ENCODE measurements around the gene ZNF683.
"Not testable (repeated sequence)": the region's sequence is repeated elsewhere in the genome, so short reads cannot be mapped to it uniquely, and the experiment has no call there.

Gene ZNF683

GRCh38 chr1:26338670-26339069, 33.9 kb downstream of the ZNF683 start:
- no peaks in the 10 kb centered on the region for H3K9me3 Mint-ChIP-seq
- peaks cover 10% of the 10 kb centered on the region for H3K4me1 Mint-ChIP-seq
- no peaks in the 10 kb centered on the region for H3K27me3 Mint-ChIP-seq
- H3K4me3 Mint-ChIP-seq, result no peak overlapping the region
- H3K36me3 Mint-ChIP-seq, result no peaks in the 10 kb centered on the region
- H3K27ac Mint-ChIP-seq, result no peak overlapping the region

DNA sequence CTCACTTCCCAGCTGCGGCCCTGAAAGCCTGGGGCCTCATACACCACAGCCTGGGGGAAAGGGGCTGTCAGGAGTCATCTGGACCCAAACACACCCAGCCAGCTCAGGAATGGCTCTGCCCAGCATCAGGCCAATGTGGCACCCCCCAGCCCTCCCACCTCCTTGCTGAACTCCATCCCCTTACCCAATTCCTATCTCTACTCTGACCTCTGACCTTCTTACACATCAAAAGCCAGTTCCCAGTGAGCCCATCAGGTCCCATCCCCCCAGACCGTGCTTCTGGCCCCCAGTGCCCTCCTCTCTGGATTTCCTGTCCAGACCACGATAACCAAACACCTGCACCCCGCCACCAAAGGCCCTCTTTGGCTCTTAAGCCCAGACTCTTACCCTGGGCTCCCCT, 34.9 kb downstream of the ZNF683 start:
- Mint-ChIP-seq H3K27ac (peak overlapping the region; percentile 59), H3K4me1 (peaks cover 10% of the 10 kb centered on the region), H3K27me3 (no peaks in the 10 kb centered on the region), H3K4me3 (peak overlapping the region; percentile 39), H3K36me3 (no peaks in the 10 kb centered on the region), H3K9me3 (no peaks in the 10 kb centered on the region)

DNA sequence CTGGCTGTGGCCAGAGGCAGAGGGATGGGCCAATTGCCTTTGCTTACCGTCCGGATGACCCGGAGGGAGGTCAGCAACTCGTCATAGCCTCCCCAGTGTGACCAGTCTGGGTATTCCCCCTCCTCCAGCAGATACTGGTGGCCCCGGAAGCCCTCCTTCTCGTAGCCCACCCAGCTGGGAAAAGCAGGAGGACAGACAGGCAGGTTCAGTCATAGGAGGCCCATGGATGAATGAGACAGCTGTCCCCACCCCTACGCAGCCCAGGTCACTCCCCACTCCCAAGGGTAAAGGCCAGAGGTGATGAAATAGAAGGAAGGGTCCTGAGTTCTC, 35.4 kb downstream of the ZNF683 start:
- Mint-ChIP-seq H3K27ac (no peak overlapping the region), H3K27me3 (no peaks in the 10 kb centered on the region)

DNA sequence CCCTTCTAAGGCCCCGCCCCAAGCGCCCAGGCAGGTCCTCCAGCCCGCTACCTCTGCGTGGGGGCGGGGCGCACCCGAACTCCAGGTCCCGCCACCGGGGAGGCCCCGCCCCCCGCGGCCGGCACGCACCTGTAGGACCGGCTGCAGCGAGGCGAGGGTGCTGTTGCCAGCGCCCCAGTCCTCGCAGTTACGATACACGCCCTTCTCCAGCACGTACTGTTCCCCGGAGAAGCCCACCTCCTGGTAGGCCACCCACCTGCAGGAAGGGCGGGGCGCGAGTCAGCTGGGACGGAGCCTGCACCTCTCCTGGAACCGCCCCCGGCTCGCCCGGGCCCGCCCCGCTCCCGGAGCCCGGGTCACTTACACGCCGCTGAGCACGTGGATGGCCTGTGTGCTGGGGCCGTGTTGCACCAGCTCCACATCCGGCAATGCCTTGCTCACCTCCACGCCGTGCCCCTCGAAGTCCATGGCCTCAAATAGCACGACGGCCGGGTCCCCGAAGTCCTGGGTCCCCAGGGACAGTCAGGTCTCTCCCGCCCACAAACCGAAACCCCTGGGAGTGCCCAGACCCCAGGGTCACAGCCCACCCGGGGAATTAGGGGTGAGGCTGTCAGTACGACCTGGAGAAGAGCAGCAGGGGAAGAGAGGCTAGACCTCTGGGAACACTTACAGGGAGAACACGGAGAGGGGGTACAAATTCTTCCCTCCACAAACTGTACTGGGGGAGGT, 35.9 kb downstream of the ZNF683 start:
- H3K27me3 Mint-ChIP-seq, result no peaks in the 10 kb centered on the region
- no peaks in the 10 kb centered on the region for H3K9me3 Mint-ChIP-seq
- no peaks in the 10 kb centered on the region for H3K36me3 Mint-ChIP-seq
- H3K4me3 Mint-ChIP-seq, result peak overlapping the region; percentile 90
- H3K27ac Mint-ChIP-seq, result no peak overlapping the region
- peaks cover 10% of the 10 kb centered on the region for H3K4me1 Mint-ChIP-seq

More for the DNA sequence above, 35.4 kb downstream of the ZNF683 start:
- H3K9me3 Mint-ChIP-seq, result no peaks in the 10 kb centered on the region
- peaks cover 10% of the 10 kb centered on the region for H3K4me1 Mint-ChIP-seq
- H3K36me3 Mint-ChIP-seq, result no peaks in the 10 kb centered on the region
- H3K4me3 Mint-ChIP-seq, result peak overlapping the region; percentile 59

GRCh38 chr1:26335774-26336476, 36.6 kb downstream of the ZNF683 start:
- peak overlapping the region; percentile 90 for H3K4me3 Mint-ChIP-seq
- H3K36me3 Mint-ChIP-seq, result no peaks in the 10 kb centered on the region
- peak overlapping the region; percentile 4 for H3K27ac Mint-ChIP-seq
- H3K4me1 Mint-ChIP-seq, result peaks cover 10% of the 10 kb centered on the region
- H3K27me3 Mint-ChIP-seq, result no peaks in the 10 kb centered on the region
- no peaks in the 10 kb centered on the region for H3K9me3 Mint-ChIP-seq

DNA sequence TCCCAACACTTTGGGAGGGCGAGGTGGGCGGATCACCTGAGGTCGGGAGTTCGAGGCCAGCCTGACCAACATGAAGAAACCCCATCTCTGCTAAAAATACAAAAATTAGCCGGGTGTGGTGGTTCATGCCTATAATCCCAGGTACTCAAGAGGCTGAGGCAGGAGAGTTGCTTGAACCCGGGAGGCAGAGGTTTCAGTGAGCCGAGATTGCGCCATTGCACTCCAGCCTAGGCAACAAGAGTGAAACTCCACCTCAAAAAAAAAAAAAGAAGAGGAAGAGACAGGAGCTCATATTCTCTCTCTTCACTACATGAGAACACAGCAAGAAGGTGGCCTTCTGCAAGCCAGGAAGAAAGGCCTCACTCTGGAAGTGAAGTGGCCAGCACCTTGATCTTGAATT, 39.2 kb downstream of the ZNF683 start:
- not testable (repeated sequence) for H3K4me1 Mint-ChIP-seq, H3K4me3 Mint-ChIP-seq, H3K36me3 Mint-ChIP-seq, H3K27ac Mint-ChIP-seq, H3K9me3 Mint-ChIP-seq, H3K27me3 Mint-ChIP-seq

GRCh38 chr1:26330276-26330675, 42.3 kb downstream of the ZNF683 start:
- Mint-ChIP-seq H3K4me3 (no peak overlapping the region), H3K27me3 (no peaks in the 10 kb centered on the region), H3K4me1 (peaks cover under 1% of the 10 kb centered on the region), H3K9me3 (no peaks in the 10 kb centered on the region), H3K27ac (no peak overlapping the region), H3K36me3 (no peaks in the 10 kb centered on the region)

GRCh38 chr1:26329380-26329779, 43.2 kb downstream of the ZNF683 start:
- not testable (repeated sequence) for H3K4me3 Mint-ChIP-seq, H3K9me3 Mint-ChIP-seq, H3K36me3 Mint-ChIP-seq, H3K27ac Mint-ChIP-seq, H3K4me1 Mint-ChIP-seq, H3K27me3 Mint-ChIP-seq

DNA sequence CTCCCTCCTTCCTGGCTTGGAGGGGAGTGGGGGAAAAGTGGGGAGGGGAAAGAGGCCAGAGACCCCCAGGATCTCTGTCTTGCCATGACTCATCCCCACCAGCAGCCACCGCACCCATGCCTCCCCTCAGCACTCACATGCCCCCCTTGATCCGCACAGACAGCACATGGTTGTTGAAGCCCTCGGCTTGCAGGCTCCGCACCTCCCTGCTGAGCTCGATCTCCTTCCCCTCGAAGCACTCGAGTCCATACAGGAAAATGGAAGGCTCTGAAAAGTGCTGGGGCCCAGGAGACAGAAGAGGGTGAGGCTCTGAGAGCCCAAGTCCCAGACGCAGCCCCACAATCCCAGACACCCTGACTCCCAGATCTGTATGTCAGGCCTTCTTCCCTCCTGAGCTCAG, 44.0 kb downstream of the ZNF683 start:
- Mint-ChIP-seq H3K27me3 (no peaks in the 10 kb centered on the region), H3K36me3 (no peaks in the 10 kb centered on the region), H3K9me3 (no peaks in the 10 kb centered on the region), H3K4me3 (no peak overlapping the region), H3K4me1 (peaks cover 7% of the 10 kb centered on the region), H3K27ac (no peak overlapping the region)

- H3K36me3 Mint-ChIP-seq, result no peaks in the 10 kb centered on the region
- no peak overlapping the region for H3K27ac Mint-ChIP-seq
- no peaks in the 10 kb centered on the region for H3K9me3 Mint-ChIP-seq
- H3K4me1 Mint-ChIP-seq, result peaks cover 13% of the 10 kb centered on the region
- no peak overlapping the region for H3K4me3 Mint-ChIP-seq
- H3K27me3 Mint-ChIP-seq, result no peaks in the 10 kb centered on the region
These were observed 44.6 kb downstream of the ZNF683 start for GRCh38 chr1:26327956-26328362.

DNA sequence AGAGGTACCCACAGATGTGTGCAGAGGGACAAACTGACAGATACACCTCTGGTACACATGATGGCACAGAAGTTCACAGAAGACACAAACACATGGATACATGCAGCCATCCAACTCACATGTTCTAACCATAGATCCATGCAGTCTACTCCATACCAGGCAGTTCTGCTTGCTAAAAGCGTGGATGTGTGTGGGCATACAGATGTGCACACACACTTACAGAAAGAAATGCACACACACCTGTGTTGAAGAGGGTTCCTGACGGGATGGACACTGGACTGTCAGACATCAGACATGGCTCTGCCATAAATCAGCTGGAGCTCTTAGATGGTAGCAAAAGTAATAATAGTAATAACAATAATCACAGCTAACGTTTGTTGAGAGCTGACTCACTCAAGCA, 48.0 kb downstream of the ZNF683 start:
- Mint-ChIP-seq H3K9me3 (no peaks in the 10 kb centered on the region), H3K36me3 (peaks cover 6% of the 10 kb centered on the region), H3K27ac (peak overlapping the region; percentile 15), H3K27me3 (no peaks in the 10 kb centered on the region), H3K4me1 (peaks cover 45% of the 10 kb centered on the region), H3K4me3 (no peak overlapping the region)

- Mint-ChIP-seq H3K4me1 (peaks cover 49% of the 10 kb centered on the region), H3K9me3 (no peaks in the 10 kb centered on the region), H3K36me3 (peaks cover 6% of the 10 kb centered on the region), H3K27ac (peak overlapping the region; percentile 43), H3K27me3 (no peaks in the 10 kb centered on the region), H3K4me3 (no peak overlapping the region)
These were observed 49.2 kb downstream of the ZNF683 start for GRCh38 chr1:26323382-26323781.

- Mint-ChIP-seq H3K4me1 (peaks cover 60% of the 10 kb centered on the region), H3K9me3 (no peaks in the 10 kb centered on the region), H3K27me3 (no peaks in the 10 kb centered on the region), H3K27ac (peak overlapping the region; percentile 99), H3K4me3 (no peak overlapping the region), H3K36me3 (peaks cover 6% of the 10 kb centered on the region)
These were observed 50.6 kb downstream of the ZNF683 start for GRCh38 chr1:26322042-26322331.

DNA sequence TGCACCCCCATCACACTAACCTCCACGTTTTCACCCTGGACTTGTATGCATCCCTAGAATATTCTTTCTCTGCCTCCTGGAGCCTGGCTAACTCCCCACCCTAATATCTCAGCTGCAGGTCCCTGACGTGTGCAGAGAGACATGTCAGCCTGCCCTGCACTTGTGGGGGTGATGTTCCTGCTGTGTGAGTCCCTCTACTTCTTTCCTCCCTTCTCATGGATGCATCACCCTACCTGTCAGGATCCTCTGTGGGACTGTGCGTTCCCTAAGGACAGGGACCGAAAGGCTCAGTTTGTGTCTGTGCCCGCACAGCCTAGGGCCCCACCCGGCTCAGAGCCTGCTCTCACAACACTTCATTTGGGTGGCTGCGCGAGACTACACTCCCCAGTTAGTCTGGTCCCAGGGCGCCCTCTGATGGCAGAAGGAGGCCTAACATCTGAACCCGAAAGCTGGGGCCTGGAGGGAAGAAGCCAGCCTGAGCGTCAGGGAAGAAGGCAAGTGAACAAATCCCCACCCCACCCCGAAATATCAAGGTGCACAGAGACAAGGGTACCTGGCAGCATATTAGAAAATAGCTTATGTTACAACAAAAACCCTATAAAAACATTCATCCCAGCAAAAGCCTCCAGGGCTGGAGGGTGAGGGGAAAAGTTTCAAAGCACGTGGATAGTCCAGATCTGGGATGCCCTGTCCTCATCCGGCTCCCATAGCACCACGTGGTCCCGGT, 51.1 kb downstream of the ZNF683 start:
- Mint-ChIP-seq H3K36me3 (peaks cover 6% of the 10 kb centered on the region), H3K27me3 (no peaks in the 10 kb centered on the region), H3K4me3 (peak overlapping the region; percentile 86), H3K4me1 (peaks cover 66% of the 10 kb centered on the region), H3K27ac (peak overlapping the region; percentile 99), H3K9me3 (no peaks in the 10 kb centered on the region)

- Mint-ChIP-seq H3K4me1 (peaks cover 71% of the 10 kb centered on the region), H3K36me3 (peaks cover 6% of the 10 kb centered on the region), H3K27me3 (no peaks in the 10 kb centered on the region), H3K4me3 (peak overlapping the region; percentile 86), H3K27ac (peak overlapping the region; percentile 99), H3K9me3 (no peaks in the 10 kb centered on the region)
These were observed 51.7 kb downstream of the ZNF683 start for GRCh38 chr1:26320896-26321295.

GRCh38 chr1:26318338-26319064, 54.0 kb downstream of the ZNF683 start:
- H3K27ac Mint-ChIP-seq, result peak overlapping the region; percentile 84
- peaks cover 83% of the 10 kb centered on the region for H3K4me1 Mint-ChIP-seq
- H3K4me3 Mint-ChIP-seq, result peak overlapping the region; percentile 92
- no peaks in the 10 kb centered on the region for H3K27me3 Mint-ChIP-seq
- peaks cover 6% of the 10 kb centered on the region for H3K36me3 Mint-ChIP-seq
- no peaks in the 10 kb centered on the region for H3K9me3 Mint-ChIP-seq

Measured in activated naive CD4-positive, alpha-beta T cell treated with anti-CD3 and anti-CD28 coated beads, Interleukin-2, amount 50 U/mL, for 24 hours (primary cell).